ENCODE results near the gene ACP6.

ACP6 gene

DNA sequence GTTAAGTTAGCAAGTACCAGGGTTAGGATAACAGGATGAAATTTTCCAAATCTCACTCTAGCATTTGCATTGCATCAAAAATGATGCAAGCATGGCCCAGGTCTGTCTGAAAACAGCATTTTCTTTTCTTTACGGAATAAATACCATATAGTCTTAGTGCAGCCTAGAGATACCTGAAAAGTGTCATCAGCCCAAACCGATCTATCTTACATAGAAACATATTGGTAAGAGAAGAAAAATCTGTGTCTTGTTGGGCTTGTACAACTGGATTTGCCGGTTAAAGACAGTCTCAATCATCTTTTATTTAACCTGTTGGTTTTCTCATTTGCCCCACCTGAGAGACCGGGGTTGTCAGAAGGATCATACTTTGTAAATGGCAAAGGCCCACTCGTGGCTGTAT lies 15.8 kb downstream of the ACP6 start:
- no peak overlapping the region for H3K27ac ChIP-seq
- H3K4me3 ChIP-seq, result no peak overlapping the region

DNA sequence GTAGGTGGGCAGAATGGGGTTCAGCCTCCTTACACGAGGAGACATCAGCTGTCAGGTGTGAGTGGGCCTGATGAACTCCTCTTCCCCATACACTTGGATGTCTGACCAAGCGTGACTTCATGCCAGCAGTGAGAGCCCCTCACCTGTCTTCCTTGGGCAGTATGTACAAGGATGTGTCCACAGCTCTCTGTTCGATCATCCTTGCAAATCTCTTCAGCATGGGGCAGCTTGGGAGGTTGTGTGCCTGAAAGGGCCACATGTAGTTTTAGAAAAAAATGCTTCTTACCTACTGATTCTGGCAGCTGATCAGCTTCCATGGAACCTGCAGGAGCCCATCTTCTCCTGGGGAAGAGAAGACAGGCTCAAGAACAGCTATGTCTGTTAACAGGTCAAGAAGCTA lies 18.0 kb downstream of the ACP6 start:
- H3K27ac ChIP-seq, result no peak overlapping the region
- no peak overlapping the region for H3K4me3 ChIP-seq

DNA sequence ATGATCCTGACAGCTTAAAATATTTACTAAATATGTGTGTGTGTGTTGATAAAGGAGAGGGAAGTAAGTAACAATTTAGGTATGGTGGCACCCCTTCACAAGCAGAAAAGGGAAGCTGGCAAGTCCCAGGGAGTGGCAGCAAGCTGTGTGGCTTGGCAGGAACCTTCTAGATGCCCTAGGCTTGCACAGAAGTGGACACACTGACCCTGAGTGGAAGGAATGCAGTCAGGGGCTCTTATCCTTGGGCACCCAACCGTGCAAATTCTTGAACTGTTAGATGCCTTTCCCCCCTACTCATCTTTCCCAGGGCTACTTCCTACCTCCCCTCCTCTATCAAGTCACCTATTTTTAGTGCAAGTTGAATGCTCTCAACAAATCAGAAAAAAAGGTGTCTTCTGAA lies 18.9 kb downstream of the ACP6 start:
- Histone ChIP-seq H3K27ac (no peak overlapping the region), H3K4me3 (no peak overlapping the region)

DNA sequence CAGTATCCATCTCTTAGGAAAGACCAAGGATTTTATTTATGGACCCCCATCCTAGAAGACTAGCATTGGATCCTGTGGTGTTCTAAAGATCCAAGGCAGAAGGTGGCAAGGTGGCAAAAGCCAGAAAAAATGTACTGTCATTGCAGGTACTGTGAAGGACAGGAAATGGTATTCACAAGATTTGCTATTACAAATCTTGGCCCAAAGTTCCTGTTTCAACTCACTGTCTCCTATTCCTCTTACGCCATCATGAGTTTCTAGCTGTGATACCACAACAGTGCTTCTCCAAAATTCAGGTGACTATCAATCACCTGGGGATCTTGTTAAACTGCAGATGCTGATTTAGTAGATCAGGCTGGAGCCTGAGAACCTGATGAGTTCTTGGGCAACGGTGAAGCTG lies 21.4 kb downstream of the ACP6 start:
- Histone ChIP-seq H3K4me3 (no peak overlapping the region), H3K27ac (peak overlapping the region in 11 of 21 experiments; percentile 6 to 81 (median 35))

- peak overlapping the region in 15 of 21 experiments; percentile 6 to 81 (median 43) for H3K27ac ChIP-seq
- H3K4me3 ChIP-seq, result peak overlapping the region in 1 of 7 experiments; percentile 7
Measured at GRCh38 chr1:147647796-147648633, 22.3 kb downstream of the ACP6 start.

DNA sequence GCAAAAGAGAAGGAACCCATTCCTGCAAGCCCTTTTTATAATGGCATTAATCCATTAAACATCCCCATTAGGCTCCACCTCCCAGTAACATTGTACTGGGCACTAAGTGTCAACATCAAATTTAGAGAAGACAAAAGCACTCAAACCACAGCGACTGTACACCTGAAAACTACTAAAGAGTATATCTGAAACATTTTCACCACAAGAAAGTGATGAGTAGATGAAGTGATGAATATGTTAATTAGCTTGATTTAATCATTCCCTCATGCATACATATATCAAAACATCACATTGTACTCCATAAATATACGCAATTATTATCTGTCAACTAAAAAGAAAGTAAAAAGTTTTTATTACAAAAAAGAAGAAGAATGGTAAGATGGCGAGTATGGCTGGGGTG lies 26.4 kb downstream of the ACP6 start:
- Histone ChIP-seq H3K4me3 (no peak overlapping the region), H3K27ac (no peak overlapping the region)

GRCh38 chr1:147641695-147642592 lies 28.4 kb downstream of the ACP6 start:
- no peak overlapping the region for H3K27ac ChIP-seq
- no peak overlapping the region for H3K4me3 ChIP-seq

- H3K4me3 ChIP-seq, result no peak overlapping the region
Measured at GRCh38 chr1:147641291-147641690, 29.0 kb downstream of the ACP6 start.

GRCh38 chr1:147640553-147641165 lies 29.7 kb downstream of the ACP6 start:
- H3K27ac ChIP-seq, result no peak overlapping the region
- no peak overlapping the region for H3K4me3 ChIP-seq

More at GRCh38 chr1:147641291-147641690, 29.0 kb downstream of the ACP6 start:
- H3K27ac ChIP-seq, result no peak overlapping the region

DNA sequence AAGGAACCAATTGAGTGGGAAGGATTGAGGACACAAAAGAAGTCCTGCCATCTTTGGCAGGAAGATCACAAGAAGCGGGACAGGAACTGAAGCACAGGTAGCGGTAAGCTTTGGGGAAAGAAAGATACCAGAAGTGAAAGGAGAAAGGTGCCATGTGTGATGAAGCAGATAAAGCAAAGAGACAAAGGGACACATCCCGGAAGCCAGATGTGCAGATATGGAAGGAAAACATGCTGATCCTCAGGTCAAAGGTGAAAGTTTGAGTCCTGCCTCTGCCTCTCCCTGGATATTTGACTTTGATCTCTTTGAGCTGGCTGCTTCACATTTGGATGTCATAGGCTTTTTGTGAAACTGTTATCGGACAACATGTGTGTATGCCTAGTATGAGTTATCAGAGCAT lies 34.0 kb downstream of the ACP6 start:
- Histone ChIP-seq H3K27ac (no peak overlapping the region), H3K4me3 (no peak overlapping the region)

DNA sequence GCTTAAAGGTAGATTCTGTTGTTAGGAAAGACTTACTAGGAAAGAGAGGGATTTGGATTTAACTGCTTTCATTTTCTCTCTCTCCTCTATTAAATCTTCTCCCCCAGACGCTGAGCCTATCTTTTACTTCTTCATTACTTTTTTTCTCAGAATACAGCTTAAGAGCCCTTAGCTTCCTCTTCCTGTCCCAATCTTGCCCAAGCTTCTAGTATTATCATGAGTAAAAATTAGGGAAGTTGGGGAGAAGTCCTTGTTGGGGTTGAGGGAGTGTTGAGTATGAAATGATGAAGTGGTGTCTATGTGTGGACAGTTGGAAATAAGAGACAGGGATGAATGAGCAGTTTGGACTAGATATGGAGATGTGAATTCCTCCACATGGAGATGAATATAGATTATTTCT lies 35.0 kb downstream of the ACP6 start:
- Histone ChIP-seq H3K27ac (peak overlapping the region in 2 of 21 experiments; percentile 17 to 46), H3K4me3 (no peak overlapping the region)

DNA sequence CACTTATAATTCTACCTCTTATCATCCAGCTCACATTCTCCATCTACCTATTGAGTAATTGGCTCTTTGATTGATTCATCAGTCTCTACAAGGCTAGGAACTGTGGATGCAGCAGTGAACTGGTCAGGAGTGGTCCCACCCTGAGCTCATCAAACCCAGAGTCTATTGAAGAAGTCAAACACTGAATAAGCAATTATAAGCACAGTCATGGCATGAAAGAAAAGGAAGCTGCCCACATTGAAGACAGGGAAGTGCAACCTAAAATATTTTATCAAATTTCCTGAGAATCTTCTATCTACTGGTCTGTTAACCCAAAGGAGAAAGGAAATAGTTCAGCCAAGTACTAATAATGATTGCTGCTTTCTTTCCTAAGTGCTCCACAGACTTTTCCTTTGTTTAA lies 35.7 kb downstream of the ACP6 start:
- no peak overlapping the region for H3K4me3 ChIP-seq
- H3K27ac ChIP-seq, result peak overlapping the region in 2 of 21 experiments; percentile 17 to 46

GRCh38 chr1:147633759-147634158 lies 36.6 kb downstream of the ACP6 start:
- Histone ChIP-seq H3K4me3 (no peak overlapping the region), H3K27ac (no peak overlapping the region)

DNA sequence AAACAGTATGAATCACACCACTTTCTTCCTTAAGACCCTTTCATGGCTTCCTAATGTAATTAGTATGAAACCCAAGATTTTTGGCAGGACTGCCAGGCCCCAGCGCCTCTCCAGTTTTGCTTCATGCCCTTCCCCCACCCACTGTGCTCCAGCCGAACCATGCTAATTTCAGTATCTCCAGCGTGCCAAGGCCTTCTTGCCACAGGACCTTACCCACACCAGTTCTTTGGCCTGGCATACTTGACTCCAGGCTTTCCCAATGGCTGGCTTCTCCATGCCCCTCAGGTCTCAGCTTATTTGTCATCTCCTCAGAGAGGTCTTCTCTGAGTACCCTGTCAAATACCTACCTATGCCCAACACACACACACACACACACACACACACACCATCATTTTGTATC lies 38.5 kb downstream of the ACP6 start:
- H3K4me3 ChIP-seq, result no peak overlapping the region
- H3K27ac ChIP-seq, result no peak overlapping the region

GRCh38 chr1:147630447-147630846 lies 39.9 kb downstream of the ACP6 start:
- H3K4me3 ChIP-seq, result no peak overlapping the region
- no peak overlapping the region for H3K27ac ChIP-seq

DNA sequence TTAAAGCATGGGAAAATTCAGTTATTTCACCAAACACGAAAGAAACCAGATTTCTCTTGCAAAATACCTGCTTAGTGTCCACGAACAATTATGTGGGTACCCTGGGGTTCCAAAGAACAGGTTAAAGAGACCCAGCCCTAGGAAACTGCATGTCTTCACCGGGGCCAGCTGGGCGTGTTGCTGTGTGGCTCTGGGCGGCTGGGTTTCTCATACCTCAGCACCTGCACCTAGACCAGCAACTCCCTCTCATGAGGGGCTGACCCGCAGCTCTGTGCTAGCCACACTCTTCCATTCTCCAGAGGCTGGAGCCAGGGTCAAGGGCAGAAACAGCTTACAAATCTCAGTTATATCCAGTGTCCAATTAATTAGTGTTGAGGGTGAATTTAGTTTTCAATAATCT lies 40.3 kb downstream of the ACP6 start:
- Histone ChIP-seq H3K27ac (no peak overlapping the region), H3K4me3 (no peak overlapping the region)

DNA sequence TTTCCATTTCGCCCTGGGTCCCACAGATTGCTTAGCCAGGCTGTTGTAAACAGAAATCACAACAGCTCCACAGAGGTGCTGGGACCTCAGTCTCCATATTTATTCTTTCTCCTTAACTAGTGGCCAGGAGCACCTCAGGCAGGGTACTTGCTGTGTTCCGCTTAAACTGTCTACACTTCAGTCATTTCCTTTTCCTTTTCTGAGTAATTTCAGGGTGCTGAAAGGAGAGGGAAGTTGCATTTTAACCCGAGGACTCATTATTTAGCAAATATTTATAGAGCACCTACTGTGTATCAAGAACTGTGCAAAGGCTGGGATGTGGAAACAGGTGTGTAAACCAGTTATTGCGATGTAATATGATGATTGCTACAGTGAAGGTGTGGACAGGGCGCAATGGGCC lies 41.9 kb downstream of the ACP6 start:
- Histone ChIP-seq H3K27ac (no peak overlapping the region), H3K4me3 (no peak overlapping the region)

DNA sequence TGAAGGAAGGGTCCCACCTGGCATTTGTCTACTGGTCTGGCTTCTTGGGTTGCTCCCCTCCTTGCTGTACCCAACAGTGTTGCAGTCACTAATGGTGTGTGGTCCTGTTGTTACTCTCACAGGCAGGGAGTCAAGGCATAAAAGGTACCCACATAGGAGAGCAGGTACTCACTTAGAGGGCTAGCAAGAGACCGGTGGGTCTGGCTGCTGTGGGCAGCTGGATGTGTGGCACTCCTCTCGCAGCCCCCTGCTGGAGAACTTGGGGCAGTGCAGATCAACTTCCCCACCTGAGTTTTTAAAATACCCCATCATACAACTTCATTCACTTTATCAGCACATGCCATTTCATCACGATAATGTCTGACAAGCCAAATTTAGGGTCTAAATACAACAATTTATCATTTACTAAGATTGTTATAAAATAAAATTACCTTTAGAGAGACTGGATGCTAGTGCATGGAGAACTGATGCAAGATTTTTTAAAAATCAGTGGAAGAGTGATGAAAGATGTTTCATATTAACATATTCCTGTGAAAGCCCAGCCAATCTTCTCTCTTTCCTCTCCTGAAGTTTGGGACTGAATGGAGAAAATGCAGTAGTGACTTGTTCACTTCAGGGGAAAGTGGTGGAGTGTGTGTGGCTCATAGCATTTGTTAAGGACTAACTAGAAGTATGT lies 42.8 kb downstream of the ACP6 start:
- H3K27ac ChIP-seq, result no peak overlapping the region

DNA sequence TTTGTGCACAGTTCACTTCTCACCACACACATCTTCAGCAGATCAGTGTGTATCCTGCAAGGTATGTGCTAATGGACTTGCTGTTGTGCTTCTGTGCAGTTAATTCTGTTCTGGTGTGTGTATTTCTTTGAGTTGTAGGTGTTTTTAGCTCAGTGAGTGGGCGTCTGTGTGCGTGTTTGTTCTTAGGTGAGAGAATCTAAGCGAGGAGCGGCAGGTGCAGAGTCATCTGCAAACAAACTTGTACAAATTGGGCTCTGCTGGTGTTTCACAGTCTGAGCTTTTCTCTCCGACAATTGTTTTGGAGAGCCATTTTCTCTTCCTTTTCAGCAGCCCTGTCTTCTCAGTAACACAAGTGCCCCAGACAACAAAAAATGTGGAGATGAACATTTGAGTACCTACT lies 43.6 kb downstream of the ACP6 start:
- Histone ChIP-seq H3K4me3 (no peak overlapping the region), H3K27ac (no peak overlapping the region)

More for the DNA sequence above, 42.8 kb downstream of the ACP6 start:
- no peak overlapping the region for H3K4me3 ChIP-seq

- Histone ChIP-seq H3K27ac (no peak overlapping the region), H3K4me3 (no peak overlapping the region)
Measured at GRCh38 chr1:147626291-147626690, 44.0 kb downstream of the ACP6 start.
